ENCODE measurements around the gene MTFMT. TPM values are rescaled to one million over a fixed set of nuclear protein-coding genes. Genes with fewer than 3 reads are reported as not detected.
A peak's percentile ranks its signal among the peaks of the same experiment; 100 is the strongest.

The MTFMT gene
- total and polyA plus RNA-seq, 2 of the 13 experiments (the other 11 are each of a cell fraction or from before 2014, with no cell fraction given) = 9.9 to 23.2 TPM

DNA sequence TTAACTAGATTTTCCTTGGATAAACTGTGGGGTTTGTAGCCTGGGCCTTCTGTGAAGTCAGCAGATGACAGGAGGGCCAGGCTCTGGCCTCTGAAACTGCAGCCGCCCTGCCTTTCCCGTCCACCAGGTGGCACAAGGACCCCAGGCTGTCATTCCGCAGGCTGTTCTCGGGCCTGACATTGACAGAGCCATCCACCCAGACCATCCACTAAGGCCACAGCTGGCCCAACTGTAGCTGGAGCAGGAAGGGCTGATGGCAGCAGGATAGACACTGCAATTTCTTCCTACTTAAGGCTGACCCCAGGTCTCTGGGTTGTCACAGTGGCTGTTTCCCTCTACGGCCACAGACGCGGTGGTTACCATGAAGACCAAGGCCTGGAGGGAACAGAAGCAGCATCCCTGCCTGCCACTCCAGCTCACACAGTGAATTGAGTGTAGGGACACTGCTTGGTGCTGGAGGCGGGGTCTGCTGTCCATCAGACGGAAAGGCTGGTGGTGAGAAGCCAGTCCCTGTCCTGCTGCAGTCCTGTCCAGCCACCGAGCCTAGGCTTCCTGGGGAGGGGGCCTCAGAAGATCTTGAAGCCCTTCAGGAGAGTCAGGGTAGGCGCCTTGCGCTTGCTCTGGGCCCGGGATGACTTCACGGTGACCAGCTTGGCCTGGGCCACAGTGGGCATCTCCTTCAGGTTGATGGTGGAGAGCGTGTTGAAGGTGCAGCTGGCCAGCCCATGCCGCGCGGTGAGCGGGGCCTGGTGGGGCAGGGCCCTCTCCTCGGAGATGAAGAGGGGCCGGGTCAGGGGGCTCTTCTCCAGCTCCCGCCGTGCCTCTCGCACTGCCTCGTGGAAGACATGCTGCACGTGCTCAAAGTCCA is 25.1 kb upstream of the MTFMT start (continued):
- TF ChIP-seq, protein P1, sequence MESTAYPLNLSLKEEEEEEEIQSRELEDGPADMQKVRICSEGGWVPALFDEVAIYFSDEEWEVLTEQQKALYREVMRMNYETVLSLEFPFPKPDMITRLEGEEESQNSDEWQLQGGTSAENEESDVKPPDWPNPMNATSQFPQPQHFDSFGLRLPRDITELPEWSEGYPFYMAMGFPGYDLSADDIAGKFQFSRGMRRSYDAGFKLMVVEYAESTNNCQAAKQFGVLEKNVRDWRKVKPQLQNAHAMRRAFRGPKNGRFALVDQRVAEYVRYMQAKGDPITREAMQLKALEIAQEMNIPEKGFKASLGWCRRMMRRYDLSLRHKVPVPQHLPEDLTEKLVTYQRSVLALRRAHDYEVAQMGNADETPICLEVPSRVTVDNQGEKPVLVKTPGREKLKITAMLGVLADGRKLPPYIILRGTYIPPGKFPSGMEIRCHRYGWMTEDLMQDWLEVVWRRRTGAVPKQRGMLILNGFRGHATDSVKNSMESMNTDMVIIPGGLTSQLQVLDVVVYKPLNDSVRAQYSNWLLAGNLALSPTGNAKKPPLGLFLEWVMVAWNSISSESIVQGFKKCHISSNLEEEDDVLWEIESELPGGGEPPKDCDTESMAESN (CRISPR knock-in tag; conservative IDR thresholded peaks at IDR 0.05) = no peak
- no peak for TF ChIP-seq POLR2AphosphoS2 (IDR thresholded peaks at IDR 0.05; ENCODE audit: low read depth, low read length)
- TF ChIP-seq, protein P2, sequence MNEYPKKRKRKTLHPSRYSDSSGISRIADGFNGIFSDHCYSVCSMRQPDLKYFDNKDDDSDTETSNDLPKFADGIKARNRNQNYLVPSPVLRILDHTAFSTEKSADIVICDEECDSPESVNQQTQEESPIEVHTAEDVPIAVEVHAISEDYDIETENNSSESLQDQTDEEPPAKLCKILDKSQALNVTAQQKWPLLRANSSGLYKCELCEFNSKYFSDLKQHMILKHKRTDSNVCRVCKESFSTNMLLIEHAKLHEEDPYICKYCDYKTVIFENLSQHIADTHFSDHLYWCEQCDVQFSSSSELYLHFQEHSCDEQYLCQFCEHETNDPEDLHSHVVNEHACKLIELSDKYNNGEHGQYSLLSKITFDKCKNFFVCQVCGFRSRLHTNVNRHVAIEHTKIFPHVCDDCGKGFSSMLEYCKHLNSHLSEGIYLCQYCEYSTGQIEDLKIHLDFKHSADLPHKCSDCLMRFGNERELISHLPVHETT (CRISPR knock-in tag; conservative IDR thresholded peaks at IDR 0.05) = no peak
- no peak for TF ChIP-seq ZNF224 (CRISPR knock-in tag; IDR thresholded peaks at IDR 0.05)
- TF ChIP-seq TSC22D2 (CRISPR knock-in tag; IDR thresholded peaks at IDR 0.05; ENCODE audit: borderline replicate concordance) = peak; percentile 68; the same call in 1 of the 2 replicates
- no peak for TF ChIP-seq HIVEP1 (CRISPR knock-in tag; IDR thresholded peaks at IDR 0.05)
- no peak for TF ChIP-seq SAFB2 (CRISPR knock-in tag; IDR thresholded peaks at IDR 0.05; ENCODE audit: borderline replicate concordance, low read depth)
- TF ChIP-seq CBX1 (IDR thresholded peaks at IDR 0.05; ENCODE audit: low read depth) = no peak
- no peak for TF ChIP-seq ZNF879 (CRISPR knock-in tag; IDR thresholded peaks at IDR 0.05)
- TF ChIP-seq ASH2L (IDR thresholded peaks at IDR 0.05; ENCODE audit: insufficient read length, low read depth, low read length) = no peak
- TF ChIP-seq ZNF382 (CRISPR knock-in tag; IDR thresholded peaks at IDR 0.05; ENCODE audit: borderline replicate concordance) = no peak
- TF ChIP-seq CENPT (CRISPR knock-in tag; IDR thresholded peaks at IDR 0.05; ENCODE audit: low read depth) = 0 out of 2 replicates have a peak, but pooled peaks have one; percentile 60
- no peak for TF ChIP-seq CREB1 (IDR thresholded peaks at IDR 0.05)
- TF ChIP-seq CREB1 (CRISPR knock-in tag; IDR thresholded peaks at IDR 0.05) = no peak
- TF ChIP-seq, protein P3, sequence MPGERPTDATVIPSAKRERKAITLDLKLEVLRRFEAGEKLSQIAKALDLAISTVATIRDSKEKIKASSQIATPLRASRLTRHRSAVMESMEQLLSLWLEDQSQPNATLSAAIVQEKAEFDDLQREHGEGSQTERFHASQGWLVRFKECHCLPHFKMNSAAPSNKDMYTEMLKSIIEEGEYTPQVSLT (CRISPR knock-in tag; IDR thresholded peaks at IDR 0.05; ENCODE audit: borderline replicate concordance, low read depth) = no peak
- no peak for TF ChIP-seq ZNF451 (CRISPR knock-in tag; IDR thresholded peaks at IDR 0.05)
- no peak for TF ChIP-seq SCMH1 (CRISPR knock-in tag; IDR thresholded peaks at IDR 0.05; ENCODE audit: borderline replicate concordance)
- TF ChIP-seq, protein P4, sequence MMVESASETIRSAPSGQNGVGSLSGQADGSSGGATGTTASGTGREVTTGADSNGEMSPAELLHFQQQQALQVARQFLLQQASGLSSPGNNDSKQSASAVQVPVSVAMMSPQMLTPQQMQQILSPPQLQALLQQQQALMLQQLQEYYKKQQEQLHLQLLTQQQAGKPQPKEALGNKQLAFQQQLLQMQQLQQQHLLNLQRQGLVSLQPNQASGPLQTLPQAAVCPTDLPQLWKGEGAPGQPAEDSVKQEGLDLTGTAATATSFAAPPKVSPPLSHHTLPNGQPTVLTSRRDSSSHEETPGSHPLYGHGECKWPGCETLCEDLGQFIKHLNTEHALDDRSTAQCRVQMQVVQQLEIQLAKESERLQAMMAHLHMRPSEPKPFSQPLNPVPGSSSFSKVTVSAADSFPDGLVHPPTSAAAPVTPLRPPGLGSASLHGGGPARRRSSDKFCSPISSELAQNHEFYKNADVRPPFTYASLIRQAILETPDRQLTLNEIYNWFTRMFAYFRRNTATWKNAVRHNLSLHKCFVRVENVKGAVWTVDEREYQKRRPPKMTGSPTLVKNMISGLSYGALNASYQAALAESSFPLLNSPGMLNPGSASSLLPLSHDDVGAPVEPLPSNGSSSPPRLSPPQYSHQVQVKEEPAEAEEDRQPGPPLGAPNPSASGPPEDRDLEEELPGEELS (CRISPR knock-in tag; IDR thresholded peaks at IDR 0.05) = no peak
- TF ChIP-seq, protein P5, sequence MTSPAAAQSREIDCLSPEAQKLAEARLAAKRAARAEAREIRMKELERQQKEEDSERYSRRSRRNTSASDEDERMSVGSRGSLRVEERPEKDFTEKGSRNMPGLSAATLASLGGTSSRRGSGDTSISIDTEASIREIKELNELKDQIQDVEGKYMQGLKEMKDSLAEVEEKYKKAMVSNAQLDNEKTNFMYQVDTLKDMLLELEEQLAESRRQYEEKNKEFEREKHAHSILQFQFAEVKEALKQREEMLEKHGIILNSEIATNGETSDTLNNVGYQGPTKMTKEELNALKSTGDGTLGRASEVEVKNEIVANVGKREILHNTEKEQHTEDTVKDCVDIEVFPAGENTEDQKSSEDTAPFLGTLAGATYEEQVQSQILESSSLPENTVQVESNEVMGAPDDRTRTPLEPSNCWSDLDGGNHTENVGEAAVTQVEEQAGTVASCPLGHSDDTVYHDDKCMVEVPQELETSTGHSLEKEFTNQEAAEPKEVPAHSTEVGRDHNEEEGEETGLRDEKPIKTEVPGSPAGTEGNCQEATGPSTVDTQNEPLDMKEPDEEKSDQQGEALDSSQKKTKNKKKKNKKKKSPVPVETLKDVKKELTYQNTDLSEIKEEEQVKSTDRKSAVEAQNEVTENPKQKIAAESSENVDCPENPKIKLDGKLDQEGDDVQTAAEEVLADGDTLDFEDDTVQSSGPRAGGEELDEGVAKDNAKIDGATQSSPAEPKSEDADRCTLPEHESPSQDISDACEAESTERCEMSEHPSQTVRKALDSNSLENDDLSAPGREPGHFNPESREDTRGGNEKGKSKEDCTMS (CRISPR knock-in tag; conservative IDR thresholded peaks at IDR 0.05) = no peak
- TF ChIP-seq, protein P6, sequence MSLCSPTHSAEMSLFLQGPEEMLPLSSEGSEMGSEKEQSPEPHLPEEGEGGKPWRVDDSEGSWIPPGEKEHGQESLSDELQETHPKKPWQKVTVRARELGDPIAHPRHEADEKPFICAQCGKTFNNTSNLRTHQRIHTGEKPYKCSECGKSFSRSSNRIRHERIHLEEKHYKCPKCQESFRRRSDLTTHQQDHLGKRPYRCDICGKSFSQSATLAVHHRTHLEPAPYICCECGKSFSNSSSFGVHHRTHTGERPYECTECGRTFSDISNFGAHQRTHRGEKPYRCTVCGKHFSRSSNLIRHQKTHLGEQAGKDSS (CRISPR knock-in tag; IDR thresholded peaks at IDR 0.05; ENCODE audit: borderline replicate concordance, low read depth) = peak; percentile 87; the same call in 1 of the 2 replicates
